22Rv1 (cell line): ENCODE data around the gene CDCA3.
A peak's percentile ranks its signal among the peaks of the same experiment; 100 is the strongest.

Experiments
- H3K27ac ChIP-seq: fragments of 450-650 bp; 2 replicates; pipeline ENCODE4 v1.5.1; 2017
- ZFX ChIP-seq: fragments of 450-650 bp; IDR thresholded peaks from 2 replicates; pipeline ENCODE4 v1.6.1; 2017; ENCODE audit warnings: antibody characterized with exemption, borderline replicate concordance
- TF ChIP-seq, protein P1 (sequence below): fragments of 450-650 bp; IDR thresholded peaks from 2 replicates; pipeline ENCODE4 v1.5.1; 2017; ENCODE audit warnings: mild to moderate bottlenecking

Gene CDCA3

DNA sequence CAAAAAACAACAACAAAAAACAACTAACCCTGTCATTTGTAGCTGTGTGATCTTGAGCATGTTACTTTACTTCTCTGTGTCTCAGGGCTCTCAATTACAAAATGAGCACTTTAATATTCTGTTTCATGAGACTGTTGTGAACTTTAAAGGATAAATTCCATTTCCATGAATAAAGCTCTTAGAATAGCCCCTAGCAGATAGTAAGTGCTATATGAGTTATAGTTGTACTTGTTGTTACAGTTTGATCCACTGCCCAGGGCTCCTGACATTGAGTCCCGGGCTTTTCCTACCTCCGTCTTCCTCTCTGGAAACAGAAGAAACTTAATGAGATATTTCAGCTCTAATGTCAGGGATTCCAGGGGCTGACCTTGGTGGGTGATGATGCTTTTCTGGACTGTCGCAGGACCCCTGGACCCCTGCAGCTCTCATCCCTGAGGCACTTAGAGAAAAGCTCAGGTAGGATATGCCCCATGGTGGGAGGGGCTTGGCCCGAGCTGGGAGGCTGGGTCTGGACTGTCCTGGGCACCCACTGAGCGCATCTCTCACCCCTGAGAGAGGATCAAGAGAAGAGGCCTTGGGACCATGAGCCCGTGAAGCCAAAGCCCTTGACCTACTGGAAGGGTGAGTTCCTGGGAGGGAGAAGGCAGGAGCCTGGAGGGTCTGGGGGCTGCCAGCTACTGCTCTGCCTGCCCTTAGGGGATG, 17.7 kb downstream of the CDCA3 start:
- H3K27ac ChIP-seq = peak overlapping the region; percentile 25; the same call in 1 of the 2 replicates
- TF ChIP-seq, protein P1, sequence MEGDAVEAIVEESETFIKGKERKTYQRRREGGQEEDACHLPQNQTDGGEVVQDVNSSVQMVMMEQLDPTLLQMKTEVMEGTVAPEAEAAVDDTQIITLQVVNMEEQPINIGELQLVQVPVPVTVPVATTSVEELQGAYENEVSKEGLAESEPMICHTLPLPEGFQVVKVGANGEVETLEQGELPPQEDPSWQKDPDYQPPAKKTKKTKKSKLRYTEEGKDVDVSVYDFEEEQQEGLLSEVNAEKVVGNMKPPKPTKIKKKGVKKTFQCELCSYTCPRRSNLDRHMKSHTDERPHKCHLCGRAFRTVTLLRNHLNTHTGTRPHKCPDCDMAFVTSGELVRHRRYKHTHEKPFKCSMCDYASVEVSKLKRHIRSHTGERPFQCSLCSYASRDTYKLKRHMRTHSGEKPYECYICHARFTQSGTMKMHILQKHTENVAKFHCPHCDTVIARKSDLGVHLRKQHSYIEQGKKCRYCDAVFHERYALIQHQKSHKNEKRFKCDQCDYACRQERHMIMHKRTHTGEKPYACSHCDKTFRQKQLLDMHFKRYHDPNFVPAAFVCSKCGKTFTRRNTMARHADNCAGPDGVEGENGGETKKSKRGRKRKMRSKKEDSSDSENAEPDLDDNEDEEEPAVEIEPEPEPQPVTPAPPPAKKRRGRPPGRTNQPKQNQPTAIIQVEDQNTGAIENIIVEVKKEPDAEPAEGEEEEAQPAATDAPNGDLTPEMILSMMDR = no peak

DNA sequence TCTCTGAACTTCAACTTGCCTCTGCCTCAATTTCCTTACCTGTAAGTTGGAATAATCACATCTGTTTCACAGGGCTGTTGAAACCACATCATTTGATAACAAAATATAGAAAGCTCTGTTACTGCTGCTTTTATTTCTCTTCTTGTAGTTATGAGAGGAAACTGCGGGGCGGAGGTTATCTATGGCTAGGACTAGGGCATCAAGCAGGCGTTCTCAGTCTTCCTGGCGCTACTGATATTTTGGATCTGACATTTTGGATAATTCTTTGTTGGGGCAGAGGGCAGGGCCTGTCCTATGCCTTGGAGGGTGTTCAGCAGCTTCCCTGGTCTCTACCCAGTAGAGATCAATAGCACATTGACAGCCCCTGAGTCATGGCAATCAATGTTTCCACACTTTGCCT, 19.0 kb downstream of the CDCA3 start:
- peak overlapping the region; percentile 26; the same call in 1 of the 2 replicates for H3K27ac ChIP-seq
- TF ChIP-seq, protein P1 = no peak
- TF ChIP-seq ZFX = no peak

DNA sequence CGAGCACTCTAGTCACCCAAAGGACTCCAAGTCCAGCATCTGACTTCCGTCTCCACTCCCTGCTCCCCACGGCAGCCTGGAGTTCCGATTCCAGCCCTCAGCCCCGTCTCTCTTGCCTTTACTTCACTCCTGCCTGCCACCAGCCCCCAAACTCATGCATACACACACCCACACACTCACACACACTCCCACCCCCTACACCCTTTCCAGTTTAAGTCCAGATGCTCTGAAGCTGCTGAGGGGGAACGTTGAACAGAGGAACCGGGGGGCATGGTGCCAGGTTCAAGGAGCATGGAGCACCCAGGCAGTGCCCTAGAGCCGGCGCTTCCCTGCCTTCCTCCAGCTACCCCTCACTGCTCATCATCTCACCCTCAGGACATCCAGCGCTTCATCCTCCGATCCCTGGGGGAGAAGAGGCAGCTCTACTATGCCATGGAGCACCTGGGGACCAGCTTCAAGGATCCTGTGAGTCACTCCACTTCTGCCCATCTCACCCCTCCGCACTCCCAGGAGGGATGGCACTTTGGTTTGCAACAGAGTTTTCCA, 19.6 kb downstream of the CDCA3 start:
- peak overlapping the region; percentile 26; the same call in 1 of the 2 replicates for H3K27ac ChIP-seq
- TF ChIP-seq, protein P1 = no peak
- no peak for TF ChIP-seq ZFX

DNA sequence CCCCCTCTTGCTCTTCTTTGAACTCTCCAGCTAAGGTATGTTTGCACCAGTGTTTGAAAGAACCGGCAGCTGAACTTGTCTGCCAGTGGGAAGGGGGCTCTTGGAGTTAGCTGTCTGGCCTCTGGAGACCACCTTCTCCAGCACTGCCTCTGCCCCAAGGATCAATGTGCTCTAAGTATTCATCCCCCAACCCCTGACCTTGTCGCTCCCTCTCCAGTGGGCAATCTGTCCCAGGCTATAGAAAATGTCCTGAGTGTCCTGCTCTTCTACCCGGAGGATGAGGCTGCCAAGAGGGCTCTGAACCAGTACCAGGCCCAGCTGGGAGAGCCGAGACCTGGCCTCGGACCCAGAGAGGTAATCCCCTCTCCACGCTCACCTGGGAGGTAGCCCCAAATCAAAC, 20.1 kb downstream of the CDCA3 start:
- TF ChIP-seq, protein P1 = no peak
- no peak for TF ChIP-seq ZFX

DNA sequence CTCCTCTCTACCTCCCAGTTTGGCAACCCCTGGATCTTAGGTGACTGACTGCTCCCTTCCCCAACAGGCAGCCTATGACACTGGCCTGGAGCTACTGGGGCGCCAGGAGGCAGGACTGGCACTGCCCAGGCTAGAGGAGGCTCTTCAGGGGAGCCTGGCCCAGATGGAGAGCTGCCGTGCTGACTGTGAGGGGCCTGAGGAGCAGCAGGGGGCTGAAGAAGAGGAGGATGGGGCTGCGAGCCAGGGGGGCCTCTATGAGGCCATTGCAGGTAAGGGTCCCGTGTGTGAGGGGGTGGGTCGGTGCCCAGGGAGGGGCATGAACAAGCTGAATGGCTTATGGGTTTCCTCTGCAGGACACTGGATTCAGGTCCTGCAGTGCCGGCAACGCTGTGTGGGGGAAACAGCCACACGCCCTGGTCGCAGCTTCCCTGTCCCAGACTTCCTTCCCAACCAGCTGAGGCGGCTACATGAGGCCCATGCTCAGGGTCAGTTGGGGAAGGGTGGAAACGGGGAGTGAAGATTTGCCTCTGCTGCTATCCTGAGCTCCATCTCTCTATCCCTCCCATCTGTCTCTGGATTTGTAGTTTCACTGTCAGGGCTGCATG, 20.7 kb downstream of the CDCA3 start:
- TF ChIP-seq ZFX = no peak
- TF ChIP-seq, protein P1 = no peak

More for the DNA sequence above, 20.1 kb downstream of the CDCA3 start:
- H3K27ac ChIP-seq = peak overlapping the region; percentile 92

DNA sequence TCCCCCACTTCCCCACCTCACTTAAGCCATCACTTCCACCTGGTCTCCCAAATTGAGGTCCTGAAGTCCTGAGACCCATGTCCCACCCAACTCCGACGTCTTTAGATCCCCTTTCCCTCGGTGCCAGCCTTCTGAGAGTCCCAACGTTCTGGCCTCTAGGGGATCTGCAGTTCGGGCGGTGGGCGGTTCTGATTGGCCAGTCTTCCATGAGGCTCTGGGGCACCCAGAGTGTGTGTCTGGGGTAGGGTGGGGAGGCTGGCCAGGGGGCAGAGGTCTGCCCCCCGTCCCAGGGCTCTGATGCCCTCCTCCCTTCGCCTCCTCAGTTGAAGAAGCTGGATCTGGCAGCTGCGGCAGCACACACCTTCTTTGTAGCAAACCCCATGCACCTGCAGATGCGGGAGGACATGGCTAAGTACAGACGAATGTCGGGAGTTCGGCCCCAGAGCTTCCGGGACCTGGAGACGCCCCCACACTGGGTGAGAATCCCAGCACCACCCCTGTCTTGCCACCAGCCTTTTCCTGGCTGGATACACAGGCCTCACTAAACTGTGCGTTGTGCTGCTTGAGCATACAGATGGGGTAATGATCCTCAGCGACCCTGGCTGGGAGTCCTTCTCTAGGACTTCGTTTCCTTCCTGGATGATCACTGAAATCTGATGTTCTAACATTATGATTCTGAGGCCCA, 21.4 kb downstream of the CDCA3 start:
- TF ChIP-seq, protein P1 = no peak
- TF ChIP-seq ZFX = no peak
- H3K27ac ChIP-seq = peak overlapping the region; percentile 92

More for the DNA sequence above, 20.7 kb downstream of the CDCA3 start:
- peak overlapping the region; percentile 92 for H3K27ac ChIP-seq
